ENCODE data around the gene BAHCC1.

- no peak for TF ChIP-seq CTCF (conservative IDR thresholded peaks at IDR 0.05; ENCODE audit: low read length)
- no peak for TF ChIP-seq EZH2phosphoT487 (IDR thresholded peaks at IDR 0.05; ENCODE audit: borderline replicate concordance)
Measured at GRCh38 chr17:81443269-81443668, 48.0 kb downstream of the BAHCC1 start.
